NCI-H128 (cell line): ENCODE data around the gene SLC25A38.

Source experiments
- DNase-seq: peaks from one replicate; lab custom pipeline; 2025; ENCODE audit not compliant: unreplicated experiment; lab: John Stamatoyannopoulos, UW

The SLC25A38 gene

DNA sequence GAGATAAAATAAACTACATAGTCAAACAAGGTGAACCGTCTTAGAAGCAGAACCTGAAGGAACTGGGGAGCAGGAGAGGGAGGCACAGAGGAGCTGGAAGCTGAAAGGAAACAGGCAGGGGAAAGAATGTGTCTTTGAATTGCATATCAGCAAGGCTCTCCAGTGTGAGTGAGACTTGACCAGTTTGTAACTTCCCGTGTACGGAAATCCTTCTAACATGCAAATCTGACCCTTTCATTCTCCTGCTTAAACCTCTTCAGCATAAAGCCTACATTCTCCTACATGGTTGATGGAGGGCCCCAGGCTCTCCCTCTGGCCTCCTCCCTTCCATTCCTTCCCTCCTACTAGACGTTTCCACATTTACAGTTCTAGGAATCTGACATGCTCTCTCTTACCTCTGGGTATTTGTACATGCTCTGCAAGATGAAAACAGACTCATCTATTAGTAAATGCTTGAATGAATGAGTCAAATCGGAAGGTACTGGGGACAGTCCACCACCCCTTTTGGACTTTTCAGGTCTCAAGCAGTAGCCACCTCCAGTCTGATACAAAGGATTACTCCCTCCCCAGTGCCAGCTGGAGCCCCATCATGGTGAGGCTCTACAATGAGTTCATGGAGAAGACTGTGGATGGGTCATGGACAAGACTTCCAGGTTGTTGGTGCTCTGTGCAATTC, 6.1 kb upstream of the SLC25A38 start:
- DNase-seq, result no peak

GRCh38 chr3:39378088-39378487, 5.1 kb upstream of the SLC25A38 start:
- no peak for DNase-seq

- DNase-seq, result no peak
These were observed 4.0 kb upstream of the SLC25A38 start for GRCh38 chr3:39378957-39379777.

- DNase-seq, result no peak
These were observed 3.4 kb upstream of the SLC25A38 start for GRCh38 chr3:39379778-39380155.

DNA sequence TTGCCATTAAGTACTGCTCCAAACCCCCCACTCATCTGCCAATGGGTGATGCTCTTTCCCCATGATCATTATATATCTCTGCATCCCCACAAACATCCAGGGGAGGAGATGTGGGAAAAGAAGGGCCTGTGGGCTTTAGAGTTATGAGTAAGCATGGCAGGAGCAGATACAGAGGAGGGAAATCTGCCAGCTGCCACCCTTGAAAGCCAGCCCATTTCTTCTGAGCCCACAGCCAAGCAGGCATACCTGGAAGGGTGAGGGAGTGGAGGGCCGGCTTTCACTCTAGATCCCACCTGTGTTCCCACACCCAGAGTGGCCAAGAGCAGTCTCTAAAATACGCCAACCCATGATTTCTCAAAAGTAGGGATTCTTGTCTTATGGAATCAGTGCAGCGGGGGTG, 1.7 kb upstream of the SLC25A38 start:
- no peak for DNase-seq

GRCh38 chr3:39383881-39384664, 903 bp downstream of the SLC25A38 start:
- DNase-seq, result no peak

DNA sequence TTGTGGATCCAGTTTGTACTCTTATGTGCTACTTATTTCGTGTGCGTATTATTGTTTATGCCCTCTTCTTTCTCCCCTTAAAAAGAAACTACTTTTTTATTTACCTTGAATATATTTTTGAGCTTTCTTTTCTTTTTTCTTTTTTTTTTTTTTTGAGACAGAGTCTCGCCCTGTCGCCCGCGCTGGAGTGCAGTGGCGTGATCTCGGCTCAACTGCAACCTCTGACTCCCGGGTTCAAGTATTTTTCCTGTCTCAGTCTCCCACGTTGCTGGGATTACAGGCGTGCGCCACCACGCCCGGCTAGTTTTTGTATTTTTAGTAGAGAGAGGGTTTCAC, 1.5 kb downstream of the SLC25A38 start:
- no peak for DNase-seq

GRCh38 chr3:39385456-39386090, 2.4 kb downstream of the SLC25A38 start:
- DNase-seq, result no peak

GRCh38 chr3:39386318-39386717, 3.1 kb downstream of the SLC25A38 start:
- DNase-seq, result no peak

GRCh38 chr3:39387411-39387975, 4.3 kb downstream of the SLC25A38 start:
- DNase-seq, result no peak

- no peak for DNase-seq
These were observed 5.0 kb downstream of the SLC25A38 start for GRCh38 chr3:39388153-39388552.

- no peak for DNase-seq
These were observed 5.6 kb downstream of the SLC25A38 start for GRCh38 chr3:39388741-39389248.

- no peak for DNase-seq
These were observed 7.0 kb downstream of the SLC25A38 start for GRCh38 chr3:39390181-39390580.

DNA sequence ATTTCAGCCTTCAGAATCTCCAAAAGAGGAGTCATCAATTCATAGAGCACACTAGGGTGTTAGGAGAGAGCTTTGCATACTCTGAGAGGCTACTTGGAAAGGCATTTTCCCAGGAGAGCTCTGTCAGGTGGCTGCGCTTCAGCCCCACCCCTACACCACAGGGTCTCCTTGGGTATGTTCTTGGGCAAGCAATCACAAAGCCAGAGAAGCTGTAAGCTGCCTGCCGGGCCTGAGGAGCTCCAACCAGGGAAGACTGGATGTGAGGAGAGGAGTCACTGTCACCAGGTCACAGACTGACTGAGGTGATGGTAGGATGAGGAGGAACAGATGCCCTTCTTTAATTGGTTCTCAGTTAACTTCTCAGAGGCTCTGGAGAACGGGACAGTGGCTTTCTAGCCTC, 13.5 kb downstream of the SLC25A38 start:
- no peak for DNase-seq

- DNase-seq, result no peak
These were observed 15.5 kb downstream of the SLC25A38 start for GRCh38 chr3:39398700-39399099.

DNA sequence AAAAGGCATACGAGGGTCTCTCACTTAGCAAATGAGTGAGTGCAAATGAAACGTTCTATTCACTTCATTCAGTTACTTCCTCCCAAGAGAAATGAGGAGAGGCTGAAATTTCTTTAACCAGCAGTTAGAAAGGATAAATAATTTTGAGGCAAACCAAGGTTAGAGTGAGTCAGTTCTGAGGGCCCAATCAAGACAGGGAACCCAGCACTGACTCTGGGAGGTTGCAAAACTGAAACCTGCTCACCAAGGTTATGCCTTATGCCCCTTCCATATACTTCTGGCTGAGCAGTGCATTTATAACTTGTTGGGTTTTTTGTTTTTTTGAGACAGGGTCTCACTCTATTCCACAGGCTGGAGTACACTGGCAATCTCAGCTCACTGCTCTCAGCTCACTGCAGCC, 18.8 kb downstream of the SLC25A38 start:
- no peak for DNase-seq

- no peak for DNase-seq
These were observed 21.9 kb downstream of the SLC25A38 start for GRCh38 chr3:39404943-39405686.

- DNase-seq, result no peak
These were observed 22.7 kb downstream of the SLC25A38 start for GRCh38 chr3:39405687-39406367.

DNA sequence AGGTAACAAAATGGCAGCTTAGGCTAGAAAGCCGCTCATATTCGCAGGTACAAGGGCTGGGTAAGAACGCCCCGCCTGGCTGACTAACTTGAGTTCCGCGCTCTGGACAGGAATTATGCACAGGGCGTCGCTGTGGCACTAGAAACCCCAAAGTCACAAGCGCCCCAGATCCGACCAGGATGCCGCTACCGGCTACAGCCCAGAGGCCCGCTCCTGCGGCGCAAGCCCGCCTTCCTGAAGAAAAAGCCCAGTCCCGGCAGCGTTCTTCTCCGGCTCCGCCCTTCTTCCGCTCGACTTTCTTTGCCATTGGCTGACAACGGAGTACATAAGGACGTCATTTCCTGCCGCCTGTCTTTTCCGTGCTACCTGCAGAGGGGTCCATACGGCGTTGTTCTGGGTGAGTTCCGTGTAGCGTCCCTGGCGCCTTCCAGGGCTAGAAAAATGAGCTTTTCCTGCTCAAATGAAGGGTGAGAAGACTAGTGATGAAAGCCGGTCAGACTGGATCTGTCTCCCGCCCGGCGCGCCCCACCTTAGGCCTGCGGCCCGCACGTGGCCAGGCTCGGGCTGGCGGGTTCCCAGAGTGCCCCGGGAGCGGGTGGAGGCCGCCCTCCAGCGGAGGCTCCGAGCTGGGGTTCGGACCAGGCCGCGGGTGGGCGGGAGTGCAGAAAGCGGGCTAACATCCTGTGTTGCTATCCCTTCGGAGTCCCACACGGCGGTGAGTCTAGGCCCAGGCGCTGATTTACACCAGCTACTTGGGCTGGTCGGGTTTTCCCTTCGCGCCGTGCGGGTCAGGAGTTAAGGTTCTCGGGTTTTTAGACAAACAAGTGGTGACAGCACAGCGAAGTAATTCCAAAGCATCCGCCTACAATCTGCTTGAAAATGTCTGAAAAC, 23.4 kb downstream of the SLC25A38 start, which contains the start of gene RPSA:
Gene RPSA, plus strand, starts transcription at position 353 of the 891 bp plus-strand sequence. CDS start 934 bp downstream, outside the sequence.
- DNase-seq, result peak; percentile 85
